ENCODE results near the gene RP2.

Gene RP2

GRCh38 chrX:46803140-46803539 is 33.7 kb upstream of the RP2 start:
- Histone ChIP-seq H3K9me3 (ENCODE audit: insufficient read depth, low read length) (no peaks in the 10 kb centered on the region), H3K4me1 (ENCODE audit: insufficient read depth, insufficient read length) (no peaks in the 10 kb centered on the region), H3K4me3 (ENCODE audit: insufficient read length, low read depth) (no peak overlapping the region), H3K9ac (ENCODE audit: insufficient read length, low read depth) (no peak overlapping the region), H3K27me3 (ENCODE audit: insufficient read depth, insufficient read length) (no peaks in the 10 kb centered on the region), H3K36me3 (ENCODE audit: insufficient read depth, insufficient read length, low read length) (no peaks in the 10 kb centered on the region)
- no peak for TF ChIP-seq SUZ12 (IDR thresholded peaks at IDR 0.05; ENCODE audit: extremely low read depth, insufficient read depth, insufficient read length)
- no peak for TF ChIP-seq YY1 (IDR thresholded peaks at IDR 0.05; ENCODE audit: insufficient read depth, insufficient read length)
- TF ChIP-seq ZNF274 (IDR thresholded peaks at IDR 0.05; ENCODE audit: low read depth, low read length) = no peak
- no peak for DNase-seq (ENCODE audit: low read depth, low spot score)

DNA sequence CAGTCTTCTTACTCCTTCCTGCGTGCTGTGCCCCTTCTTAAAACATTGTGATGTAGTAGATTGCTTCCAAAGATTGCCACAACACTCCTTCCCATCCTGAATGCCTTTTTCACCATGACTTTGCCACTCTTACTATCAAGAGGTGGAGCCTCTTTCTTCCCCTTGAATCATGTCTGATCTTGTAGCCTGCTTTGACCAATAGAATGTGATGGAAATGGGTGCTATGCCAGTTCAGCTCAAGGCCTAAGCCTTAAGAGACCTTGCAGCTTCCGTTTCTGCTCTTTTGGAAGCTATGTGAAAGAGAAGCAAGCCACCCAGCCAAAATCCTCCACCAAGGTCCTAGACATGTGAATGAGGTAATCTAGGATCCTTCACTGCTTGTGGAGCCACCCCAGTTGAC is 31.6 kb upstream of the RP2 start:
- H3K36me3 ChIP-seq (ENCODE audit: insufficient read depth, insufficient read length, low read length) = no peaks in the 10 kb centered on the region
- H3K4me1 ChIP-seq (ENCODE audit: insufficient read depth, insufficient read length) = no peaks in the 10 kb centered on the region
- H3K4me3 ChIP-seq (ENCODE audit: insufficient read length, low read depth) = no peak overlapping the region
- no peaks in the 10 kb centered on the region for H3K9me3 ChIP-seq (ENCODE audit: insufficient read depth, low read length)
- H3K27me3 ChIP-seq (ENCODE audit: insufficient read depth, insufficient read length) = no peaks in the 10 kb centered on the region
- DNase-seq (ENCODE audit: low read depth, low spot score) = no peak
- TF ChIP-seq ZNF274 (IDR thresholded peaks at IDR 0.05; ENCODE audit: low read depth, low read length) (no peak), SUZ12 (IDR thresholded peaks at IDR 0.05; ENCODE audit: extremely low read depth, insufficient read depth, insufficient read length) (no peak), YY1 (IDR thresholded peaks at IDR 0.05; ENCODE audit: insufficient read depth, insufficient read length) (no peak)
- no peak overlapping the region for H3K9ac ChIP-seq (ENCODE audit: insufficient read length, low read depth)

GRCh38 chrX:46811121-46811520 is 25.7 kb upstream of the RP2 start:
- no peaks in the 10 kb centered on the region for H3K4me1 ChIP-seq (ENCODE audit: insufficient read depth, insufficient read length)
- no peak overlapping the region for H3K4me3 ChIP-seq (ENCODE audit: insufficient read length, low read depth)
- no peaks in the 10 kb centered on the region for H3K9me3 ChIP-seq (ENCODE audit: insufficient read depth, low read length)
- H3K27me3 ChIP-seq (ENCODE audit: insufficient read depth, insufficient read length) = no peaks in the 10 kb centered on the region
- no peaks in the 10 kb centered on the region for H3K36me3 ChIP-seq (ENCODE audit: insufficient read depth, insufficient read length, low read length)
- no peak overlapping the region for H3K9ac ChIP-seq (ENCODE audit: insufficient read length, low read depth)
- TF ChIP-seq ZNF274 (IDR thresholded peaks at IDR 0.05; ENCODE audit: low read depth, low read length) = no peak
- TF ChIP-seq SUZ12 (IDR thresholded peaks at IDR 0.05; ENCODE audit: extremely low read depth, insufficient read depth, insufficient read length) = no peak
- TF ChIP-seq YY1 (IDR thresholded peaks at IDR 0.05; ENCODE audit: insufficient read depth, insufficient read length) = no peak
- DNase-seq (ENCODE audit: low read depth, low spot score) = no peak

DNA sequence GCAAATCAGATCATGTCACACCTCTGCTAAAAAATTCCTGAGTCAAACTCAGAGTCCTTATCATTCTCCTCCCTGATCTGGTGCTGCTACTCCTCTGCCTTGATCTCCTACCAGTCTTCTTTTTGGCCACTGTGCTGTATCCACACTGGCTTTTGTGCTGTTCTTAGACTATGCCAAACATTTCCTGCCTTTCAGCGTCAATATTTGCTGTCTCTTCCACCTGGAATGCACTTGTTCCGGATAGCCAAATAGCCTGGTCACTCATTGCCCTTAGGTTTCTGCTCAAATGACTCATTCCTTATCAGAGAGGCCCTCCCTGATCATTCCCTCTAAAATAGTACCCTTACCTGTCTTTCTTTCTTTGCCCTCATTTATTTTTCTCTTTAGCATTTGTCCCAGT is 24.4 kb upstream of the RP2 start:
- H3K36me3 ChIP-seq (ENCODE audit: insufficient read depth, insufficient read length, low read length) = no peaks in the 10 kb centered on the region
- no peaks in the 10 kb centered on the region for H3K4me1 ChIP-seq (ENCODE audit: insufficient read depth, insufficient read length)
- TF ChIP-seq YY1 (IDR thresholded peaks at IDR 0.05; ENCODE audit: insufficient read depth, insufficient read length) = no peak
- no peak overlapping the region for H3K4me3 ChIP-seq (ENCODE audit: insufficient read length, low read depth)
- no peak overlapping the region for H3K9ac ChIP-seq (ENCODE audit: insufficient read length, low read depth)
- H3K9me3 ChIP-seq (ENCODE audit: insufficient read depth, low read length) = no peaks in the 10 kb centered on the region
- no peak for DNase-seq (ENCODE audit: low read depth, low spot score)
- H3K27me3 ChIP-seq (ENCODE audit: insufficient read depth, insufficient read length) = no peaks in the 10 kb centered on the region

DNA sequence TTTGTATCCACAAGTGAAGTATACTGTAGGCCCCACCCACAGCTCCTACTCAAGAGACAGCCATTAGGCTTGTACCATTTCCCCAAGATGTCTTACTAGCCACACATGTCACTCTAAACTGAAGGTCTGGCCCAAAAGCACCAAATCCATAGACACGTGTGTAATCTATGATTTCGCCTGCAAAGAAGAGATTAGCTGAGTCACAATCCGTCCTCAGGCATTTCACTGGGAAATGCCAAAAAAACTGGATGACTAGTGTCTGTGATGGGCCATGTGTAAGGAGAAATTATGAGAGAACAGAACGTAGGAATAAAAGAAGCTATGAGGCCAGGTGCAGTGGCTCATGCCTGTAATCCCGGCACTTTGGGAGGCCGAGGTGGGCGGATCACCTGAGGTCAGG is 21.9 kb upstream of the RP2 start:
- Histone ChIP-seq H3K9ac (ENCODE audit: insufficient read length, low read depth) (no peak overlapping the region), H3K9me3 (ENCODE audit: insufficient read depth, low read length) (no peaks in the 10 kb centered on the region), H3K4me3 (ENCODE audit: insufficient read length, low read depth) (no peak overlapping the region), H3K36me3 (ENCODE audit: insufficient read depth, insufficient read length, low read length) (no peaks in the 10 kb centered on the region), H3K27me3 (ENCODE audit: insufficient read depth, insufficient read length) (no peaks in the 10 kb centered on the region), H3K4me1 (ENCODE audit: insufficient read depth, insufficient read length) (no peaks in the 10 kb centered on the region)
- TF ChIP-seq SUZ12 (IDR thresholded peaks at IDR 0.05; ENCODE audit: extremely low read depth, insufficient read depth, insufficient read length) = no peak
- TF ChIP-seq YY1 (IDR thresholded peaks at IDR 0.05; ENCODE audit: insufficient read depth, insufficient read length) = no peak
- TF ChIP-seq ZNF274 (IDR thresholded peaks at IDR 0.05; ENCODE audit: low read depth, low read length) = no peak
- DNase-seq (ENCODE audit: low read depth, low spot score) = no peak

GRCh38 chrX:46819136-46819535 is 17.7 kb upstream of the RP2 start:
- no peak overlapping the region for H3K4me3 ChIP-seq (ENCODE audit: insufficient read length, low read depth)
- H3K36me3 ChIP-seq (ENCODE audit: insufficient read depth, insufficient read length, low read length) = no peaks in the 10 kb centered on the region
- TF ChIP-seq YY1 (IDR thresholded peaks at IDR 0.05; ENCODE audit: insufficient read depth, insufficient read length) (no peak), SUZ12 (IDR thresholded peaks at IDR 0.05; ENCODE audit: extremely low read depth, insufficient read depth, insufficient read length) (no peak)

DNA sequence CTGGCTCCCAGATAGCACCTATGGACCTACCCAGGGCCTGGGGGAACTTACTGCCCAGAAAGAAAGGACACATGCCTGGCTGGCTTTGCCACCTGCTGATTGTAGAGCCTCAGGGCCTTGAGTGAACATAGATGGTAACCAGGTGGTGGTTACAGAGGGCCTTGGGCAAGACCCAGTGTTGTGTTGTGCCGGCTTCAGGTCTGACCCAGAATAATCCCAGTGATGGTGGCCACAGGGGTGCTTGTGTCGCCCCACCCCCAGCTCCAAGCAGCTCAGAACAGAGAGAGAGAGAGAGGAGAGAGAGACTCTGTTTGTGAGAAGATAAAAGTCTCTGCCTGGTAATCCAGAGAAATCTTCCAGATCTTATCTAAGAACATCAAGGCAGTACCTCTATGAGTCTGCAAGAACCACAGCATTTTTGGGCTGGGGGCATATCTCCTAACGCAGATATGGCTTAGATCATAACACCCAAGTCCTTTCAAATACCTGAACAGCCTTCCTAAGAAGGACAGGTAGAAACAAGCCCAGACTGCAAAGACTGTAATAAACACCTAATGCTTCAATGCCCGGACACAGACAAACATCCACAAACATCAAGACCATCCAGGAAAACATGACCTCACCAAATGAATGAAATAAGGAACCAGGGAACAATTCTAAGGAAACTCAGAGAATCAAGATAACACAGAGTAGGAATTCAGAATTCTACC is 16.3 kb upstream of the RP2 start:
- no peaks in the 10 kb centered on the region for H3K36me3 ChIP-seq (ENCODE audit: insufficient read depth, insufficient read length, low read length)
- no peaks in the 10 kb centered on the region for H3K4me1 ChIP-seq (ENCODE audit: insufficient read depth, insufficient read length)
- no peak for DNase-seq (ENCODE audit: low read depth, low spot score)
- H3K9ac ChIP-seq (ENCODE audit: insufficient read length, low read depth) = no peak overlapping the region
- no peaks in the 10 kb centered on the region for H3K27me3 ChIP-seq (ENCODE audit: insufficient read depth, insufficient read length)
- H3K9me3 ChIP-seq (ENCODE audit: insufficient read depth, low read length) = no peaks in the 10 kb centered on the region
- no peak overlapping the region for H3K4me3 ChIP-seq (ENCODE audit: insufficient read length, low read depth)
- TF ChIP-seq SUZ12 (IDR thresholded peaks at IDR 0.05; ENCODE audit: extremely low read depth, insufficient read depth, insufficient read length) (no peak), ZNF274 (IDR thresholded peaks at IDR 0.05; ENCODE audit: low read depth, low read length) (no peak)

More at GRCh38 chrX:46819136-46819535, 17.7 kb upstream of the RP2 start:
- Histone ChIP-seq H3K4me1 (ENCODE audit: insufficient read depth, insufficient read length) (no peaks in the 10 kb centered on the region), H3K9me3 (ENCODE audit: insufficient read depth, low read length) (no peaks in the 10 kb centered on the region), H3K27me3 (ENCODE audit: insufficient read depth, insufficient read length) (no peaks in the 10 kb centered on the region), H3K9ac (ENCODE audit: insufficient read length, low read depth) (no peak overlapping the region)
- DNase-seq (ENCODE audit: low read depth, low spot score) = no peak

Measured in NT2/D1 (cell line).